DMS114 treated with DMSO at 0.1 percent for 48 hours (cell line): ENCODE data around the gene EPC1.
"Not testable (repeated sequence)": the region's sequence is repeated elsewhere in the genome, so short reads cannot be mapped to it uniquely, and the experiment has no call there.

Experiments
- DNase-seq: peaks from one replicate; lab custom pipeline; 2025; ENCODE audit not compliant: unreplicated experiment; lab: John Stamatoyannopoulos, UW

Gene EPC1

DNA sequence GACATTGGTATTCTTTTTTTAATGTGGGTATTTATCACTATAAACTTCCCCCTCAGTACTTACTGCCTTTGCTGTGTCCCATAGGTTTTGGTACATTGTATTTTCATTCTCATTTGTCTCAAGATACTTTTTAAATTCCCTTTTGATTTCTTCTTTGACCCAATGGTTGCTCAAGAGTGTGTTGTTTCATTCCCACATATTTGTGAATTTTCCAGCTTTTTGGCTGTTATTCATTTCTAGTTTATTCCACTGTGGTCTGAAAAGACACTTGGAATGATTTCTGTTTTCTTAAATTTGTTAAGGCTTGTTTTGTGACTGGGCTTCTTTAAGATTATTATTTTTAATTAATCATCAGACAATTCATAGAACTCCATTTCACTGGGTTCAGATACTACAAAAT is 105.0 kb downstream of the EPC1 start:
- DNase-seq = no peak

DNA sequence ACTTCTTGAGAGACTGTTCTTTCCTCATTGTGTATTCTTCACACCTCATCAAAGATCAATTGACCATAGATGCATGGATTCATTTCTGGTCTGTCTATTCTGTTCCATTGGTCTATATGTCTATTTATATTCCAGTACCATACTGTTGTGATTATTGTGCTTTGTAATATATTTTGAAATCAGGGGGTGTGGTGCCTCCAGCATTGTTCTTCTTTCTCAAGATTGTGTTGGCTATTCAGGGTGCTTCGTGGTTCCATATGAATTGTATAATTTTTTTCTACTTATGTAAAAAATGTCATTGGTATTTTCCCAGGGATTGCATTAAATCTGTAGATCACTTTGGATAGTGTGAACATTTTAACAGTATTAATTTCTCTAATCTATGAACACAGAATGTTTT is 106.5 kb downstream of the EPC1 start:
- no peak for DNase-seq

DNA sequence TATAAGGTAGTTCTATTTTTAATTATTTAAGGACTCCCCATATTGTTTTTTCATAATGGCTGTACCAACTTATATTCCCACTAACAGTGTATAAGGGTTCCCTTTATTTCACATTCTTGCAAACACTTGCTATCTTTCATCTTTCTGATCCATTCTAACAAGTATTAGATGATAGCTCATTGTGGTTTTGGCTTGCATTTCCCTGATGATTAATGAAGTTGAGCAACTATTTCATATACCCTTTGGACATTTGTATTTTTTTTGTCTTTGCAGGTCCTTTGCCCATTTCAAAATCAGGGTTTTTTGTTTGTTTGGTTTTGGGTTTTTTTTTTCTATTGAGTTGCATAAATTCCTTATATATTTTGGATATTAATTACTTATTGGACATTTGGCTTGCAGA is 107.2 kb downstream of the EPC1 start:
- no peak for DNase-seq

DNA sequence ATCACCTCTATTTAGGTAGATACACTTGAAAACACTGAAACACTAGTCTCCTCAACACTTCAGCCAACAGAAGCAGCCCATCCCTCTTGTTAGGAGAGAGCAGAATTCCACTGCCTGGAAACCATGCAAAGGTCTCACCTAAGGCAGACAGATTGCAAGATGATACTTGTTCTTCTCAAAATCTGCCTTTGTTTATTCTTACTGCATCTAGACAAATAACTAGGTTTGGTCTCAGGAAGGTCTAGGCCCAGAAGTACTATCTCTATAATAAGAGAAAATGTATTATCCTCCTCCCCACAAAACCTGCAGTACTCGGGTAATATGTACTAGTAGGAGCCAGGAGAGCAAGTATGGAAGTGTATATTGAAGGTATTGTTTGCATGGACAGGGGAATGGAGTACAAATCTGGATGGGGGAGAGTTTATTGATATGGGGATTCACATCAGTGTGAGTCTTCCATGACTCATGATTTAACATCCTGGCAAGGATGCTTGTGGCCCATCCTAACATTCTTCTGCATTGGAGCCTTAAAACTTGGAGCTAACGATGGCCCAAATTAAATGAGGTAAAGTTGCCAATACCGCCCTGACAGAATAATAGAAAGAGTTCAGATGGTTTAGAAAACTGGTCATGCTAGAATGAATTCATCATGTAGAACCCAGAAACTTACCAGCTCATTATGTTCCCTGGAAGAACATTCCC is 109.2 kb downstream of the EPC1 start:
- no peak for DNase-seq

DNA sequence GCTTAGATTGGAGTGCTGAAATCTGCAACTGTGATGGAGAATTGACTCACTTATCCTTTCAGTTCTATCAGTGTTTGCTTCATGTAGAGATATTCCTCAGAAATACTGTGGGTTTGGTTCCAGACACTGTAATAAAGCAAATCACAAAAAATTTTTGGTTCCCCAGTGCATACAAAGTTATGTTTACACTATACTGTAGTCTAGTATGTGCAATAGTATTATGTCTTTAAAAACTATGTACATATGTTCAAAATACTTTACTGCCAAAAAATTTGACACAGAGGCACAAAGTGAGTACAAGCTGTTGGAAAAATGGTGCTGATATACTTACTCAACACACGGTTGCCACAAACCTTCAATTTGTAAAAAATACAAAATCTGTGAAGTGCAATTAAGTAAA is 112.5 kb downstream of the EPC1 start:
- no peak for DNase-seq

DNA sequence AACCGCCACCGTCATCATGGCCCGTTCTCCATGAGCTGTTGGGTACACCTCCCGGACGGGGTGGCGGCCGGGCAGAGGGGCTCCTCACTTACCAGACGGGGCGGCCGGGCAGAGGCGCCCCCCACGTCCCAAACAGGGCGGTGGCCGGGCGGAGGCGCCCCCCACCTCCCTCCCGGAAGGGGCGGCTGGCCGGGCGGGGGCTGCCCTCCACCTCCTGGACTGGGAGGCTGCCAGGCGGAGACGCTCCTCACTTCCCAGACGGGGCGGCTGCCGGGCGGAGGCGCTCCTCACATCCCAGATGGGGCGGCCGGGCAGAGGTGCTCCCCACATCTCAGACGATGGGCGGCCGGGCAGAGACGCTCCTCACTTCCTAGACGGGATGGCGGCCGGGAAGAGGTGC is 113.6 kb downstream of the EPC1 start:
- DNase-seq = not testable (repeated sequence)

DNA sequence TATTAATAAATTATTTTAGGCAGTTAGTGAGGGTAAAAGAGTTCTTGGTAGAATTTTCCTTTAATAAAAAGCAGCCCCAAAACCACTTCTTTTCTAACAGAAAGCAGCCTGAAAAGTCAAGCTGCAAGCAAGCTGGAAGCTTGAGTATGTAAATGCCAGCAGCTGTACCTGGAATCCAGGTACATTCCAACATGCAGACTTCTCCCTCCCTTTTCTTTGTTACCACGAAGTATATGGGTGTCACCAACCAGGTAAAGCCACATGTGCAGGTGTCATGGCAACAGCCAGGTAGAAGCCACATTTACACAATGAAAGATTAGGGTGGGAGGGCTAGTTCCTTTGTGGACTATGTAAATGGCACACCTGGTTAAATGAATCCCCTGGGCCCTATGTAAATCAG is 114.6 kb downstream of the EPC1 start:
- no peak for DNase-seq

DNA sequence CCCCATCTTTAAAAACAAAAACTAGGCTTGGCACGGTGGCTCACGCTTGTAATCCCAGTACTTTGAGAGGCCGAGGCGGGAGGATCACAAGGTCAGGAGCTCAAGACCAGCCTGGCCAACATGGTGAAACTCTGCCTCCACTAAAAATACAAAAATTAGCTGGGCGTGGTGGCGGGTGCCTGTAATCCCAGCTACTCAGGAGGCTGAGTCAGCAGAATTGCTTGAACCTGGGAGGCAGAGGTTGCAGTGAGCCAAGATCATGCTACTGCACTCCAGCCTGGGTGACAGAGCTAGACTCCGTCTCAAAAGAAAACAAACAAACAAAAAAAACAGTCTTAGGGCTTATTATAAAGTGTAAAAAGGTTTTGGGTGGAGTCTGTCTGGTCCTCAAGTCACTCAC is 117.2 kb downstream of the EPC1 start:
- DNase-seq = not testable (repeated sequence)

DNA sequence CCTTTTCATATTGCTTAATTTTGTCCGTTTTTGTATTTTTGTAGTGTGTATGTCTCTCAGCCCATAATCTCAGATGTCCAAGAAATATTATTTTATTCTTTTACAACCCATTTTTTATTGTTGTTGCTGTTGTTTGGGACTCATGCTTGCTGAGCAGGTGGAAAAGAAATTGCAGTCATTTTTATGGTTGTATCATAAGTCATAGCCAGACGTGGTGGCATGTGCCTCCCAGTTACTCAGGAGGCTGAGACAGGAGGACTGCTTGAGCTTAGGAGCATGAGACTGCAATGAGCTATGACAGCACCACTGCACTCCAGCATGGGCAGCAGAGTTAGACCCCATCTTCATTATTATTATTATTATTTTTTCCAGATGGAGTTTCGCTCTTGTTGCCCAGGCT is 117.8 kb downstream of the EPC1 start:
- DNase-seq = no peak

DNA sequence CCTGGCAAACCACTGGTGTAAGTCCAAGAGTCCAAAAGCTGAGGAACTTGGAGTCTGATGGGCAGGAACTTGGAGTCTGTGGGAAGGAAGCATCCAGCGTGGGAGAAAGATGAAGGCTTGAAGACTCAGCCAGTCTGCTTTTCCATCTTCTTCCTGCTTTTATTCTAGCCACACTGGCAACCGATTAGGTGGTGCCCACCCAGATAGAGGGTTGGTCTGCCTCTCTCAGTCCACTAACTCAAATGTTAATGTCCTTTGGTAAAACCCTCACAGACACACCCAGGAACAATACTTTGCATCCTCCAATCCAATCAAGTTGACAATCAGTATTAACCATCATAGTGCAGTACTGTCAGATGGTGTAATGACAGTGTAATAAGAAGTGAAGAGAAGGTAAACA is 119.2 kb downstream of the EPC1 start:
- DNase-seq = no peak

DNA sequence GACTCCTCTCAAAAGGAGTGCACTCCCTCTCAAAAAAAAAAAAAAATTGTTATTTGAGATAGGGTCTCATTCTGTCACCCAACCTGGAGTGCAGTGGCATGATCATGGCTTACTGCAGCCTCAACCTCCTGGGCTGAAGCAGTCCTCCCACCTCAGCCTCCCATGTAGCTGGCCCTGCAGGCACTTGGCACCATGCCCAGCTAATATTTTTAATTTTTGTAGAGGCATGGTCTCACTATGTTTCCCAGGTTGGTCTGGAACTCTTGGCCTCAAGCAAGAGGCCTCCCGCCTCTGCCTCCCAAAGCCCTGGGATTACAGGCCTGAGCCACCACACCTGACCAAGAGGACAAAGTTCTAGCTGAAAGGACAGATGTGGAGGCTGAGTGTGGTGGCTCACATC is 120.3 kb downstream of the EPC1 start:
- no peak for DNase-seq

DNA sequence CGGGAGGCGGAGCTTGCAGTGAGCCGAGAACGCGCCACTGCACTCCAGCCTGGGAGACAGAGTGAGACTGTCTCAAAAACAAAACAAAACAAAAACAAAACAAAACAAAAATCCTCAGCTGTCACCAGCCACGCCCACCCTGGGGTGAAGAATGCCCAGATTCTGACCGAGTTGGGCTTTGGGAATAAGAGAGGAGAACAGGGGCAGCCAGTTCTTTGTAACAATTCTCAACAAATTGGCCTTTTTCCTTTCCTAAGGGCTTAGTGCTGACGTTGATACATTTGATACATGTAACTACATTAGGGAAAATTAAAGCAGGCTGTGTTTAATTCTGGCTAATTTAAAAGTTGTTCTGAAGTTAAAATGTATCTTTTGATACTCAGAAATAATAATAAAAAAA is 121.0 kb downstream of the EPC1 start:
- no peak for DNase-seq

DNA sequence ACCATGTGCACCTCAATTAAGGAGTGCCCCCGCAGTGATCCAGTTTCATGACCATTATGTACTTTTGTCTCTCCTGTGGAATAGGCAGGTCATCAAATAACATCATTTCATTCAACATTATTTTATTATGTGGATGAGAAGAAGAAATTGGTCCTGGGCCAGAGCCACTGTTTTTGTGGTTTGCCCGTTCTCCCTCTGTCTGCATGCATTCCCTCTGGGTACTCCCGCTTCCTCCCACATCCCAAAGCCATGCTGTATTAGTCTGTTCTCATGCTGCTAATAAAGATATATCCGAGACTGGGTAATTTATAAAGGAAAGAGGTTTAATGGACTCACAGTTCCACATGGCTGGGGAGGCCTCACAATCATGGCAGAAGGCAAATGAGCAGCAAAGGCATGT is 124.6 kb downstream of the EPC1 start:
- DNase-seq = not testable (repeated sequence)

DNA sequence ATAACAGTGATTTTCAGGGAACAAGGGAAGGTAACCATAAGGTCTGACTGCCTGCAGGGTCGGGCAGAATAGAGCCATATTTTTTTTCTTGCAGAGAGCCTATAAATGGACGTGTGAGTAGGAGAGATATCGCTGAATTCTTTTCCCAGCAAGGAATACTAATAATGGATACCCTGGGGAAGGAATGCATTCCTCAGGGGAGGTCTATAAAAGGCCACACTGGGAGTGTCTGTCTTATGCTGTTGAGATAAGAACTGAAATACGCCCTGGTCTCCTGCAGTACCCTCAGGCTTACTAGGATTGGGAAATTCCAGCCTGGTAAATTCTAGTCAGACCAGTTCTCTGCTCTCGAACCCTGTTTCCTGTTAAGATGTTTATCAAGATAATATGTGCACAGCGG is 127.8 kb downstream of the EPC1 start:
- not testable (repeated sequence) for DNase-seq

DNA sequence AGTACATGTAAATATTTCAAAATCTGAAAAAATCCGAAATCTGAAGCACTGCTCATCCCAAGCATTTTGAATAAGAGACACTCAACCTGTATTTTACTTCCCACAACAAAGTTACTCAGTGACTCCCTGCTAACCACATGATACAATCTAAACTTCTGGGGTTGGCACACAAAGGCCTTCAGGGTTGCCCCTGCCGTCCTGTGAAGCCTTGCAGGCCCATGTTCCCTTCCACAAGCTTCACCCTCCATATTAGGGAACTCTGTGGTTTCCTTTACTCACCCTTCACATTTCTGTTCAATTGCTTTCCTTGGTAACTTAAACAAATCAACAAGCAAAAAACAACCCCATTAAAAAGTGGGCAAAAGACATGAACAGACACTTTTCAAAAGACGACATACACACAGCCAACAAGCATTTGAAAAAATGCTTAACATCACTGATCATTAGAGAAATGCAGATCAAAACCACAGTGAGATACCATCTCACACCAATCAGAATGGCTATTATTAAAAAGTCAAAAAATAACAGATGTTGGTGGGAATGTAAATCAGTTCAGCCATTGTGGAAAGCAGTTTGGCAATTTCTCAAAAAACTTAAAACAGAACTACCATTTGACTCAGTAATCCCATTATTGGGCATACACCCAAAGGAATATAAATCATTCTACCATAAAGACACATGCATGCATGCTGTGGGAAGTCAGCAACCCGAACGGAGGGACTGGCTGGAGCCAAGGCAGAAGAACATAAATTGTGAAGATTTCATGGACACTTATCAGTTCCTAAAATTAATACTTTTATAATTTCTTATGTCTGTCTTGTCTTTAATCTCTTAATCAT is 128.5 kb downstream of the EPC1 start:
- not testable (repeated sequence) for DNase-seq
